GM10266 (cell line): ENCODE measurements around the gene ADCY2.

ENCODE experiments used
- DNase-seq: peaks from one replicate; pipeline ENCODE4 v3.0.0; 2012; ENCODE audit errors: extremely low spot score
- CTCF ChIP-seq: IDR thresholded peaks from 2 replicates; pipeline ENCODE4 v1.5.1; 2012; ENCODE audit warnings: mild to moderate bottlenecking, low read depth; ENCODE audit not compliant: control insufficient read depth, insufficient read depth; ENCODE audit errors: missing control alignments

Gene ADCY2

GRCh38 chr5:7741415-7742065, 345.6 kb downstream of the ADCY2 start:
- TF ChIP-seq CTCF: no peak
- no peak for DNase-seq

GRCh38 chr5:7742241-7742656, 346.3 kb downstream of the ADCY2 start:
- TF ChIP-seq CTCF: no peak
- no peak for DNase-seq

- DNase-seq: peak; percentile 44
- peak; percentile 75 for TF ChIP-seq CTCF
These were observed 350.1 kb downstream of the ADCY2 start for GRCh38 chr5:7745882-7746610.

GRCh38 chr5:7747728-7748127, 351.8 kb downstream of the ADCY2 start:
- DNase-seq: no peak
- TF ChIP-seq CTCF: no peak

- no peak for DNase-seq
- no peak for TF ChIP-seq CTCF
These were observed 353.7 kb downstream of the ADCY2 start for GRCh38 chr5:7749626-7750025.

- no peak for DNase-seq
- TF ChIP-seq CTCF: no peak
These were observed 355.9 kb downstream of the ADCY2 start for GRCh38 chr5:7751874-7752273.

- no peak for TF ChIP-seq CTCF
- DNase-seq: no peak
These were observed 357.2 kb downstream of the ADCY2 start for GRCh38 chr5:7753181-7753580.
